Inflammatory macrophage treated with lipopolysaccharide for 4 hours (primary cell): ENCODE results near the gene RXRG.

ENCODE experiments used
- DNase-seq: peaks from one replicate; pipeline ENCODE4 v3.0.0-alpha.2; 2020

Gene RXRG

DNA sequence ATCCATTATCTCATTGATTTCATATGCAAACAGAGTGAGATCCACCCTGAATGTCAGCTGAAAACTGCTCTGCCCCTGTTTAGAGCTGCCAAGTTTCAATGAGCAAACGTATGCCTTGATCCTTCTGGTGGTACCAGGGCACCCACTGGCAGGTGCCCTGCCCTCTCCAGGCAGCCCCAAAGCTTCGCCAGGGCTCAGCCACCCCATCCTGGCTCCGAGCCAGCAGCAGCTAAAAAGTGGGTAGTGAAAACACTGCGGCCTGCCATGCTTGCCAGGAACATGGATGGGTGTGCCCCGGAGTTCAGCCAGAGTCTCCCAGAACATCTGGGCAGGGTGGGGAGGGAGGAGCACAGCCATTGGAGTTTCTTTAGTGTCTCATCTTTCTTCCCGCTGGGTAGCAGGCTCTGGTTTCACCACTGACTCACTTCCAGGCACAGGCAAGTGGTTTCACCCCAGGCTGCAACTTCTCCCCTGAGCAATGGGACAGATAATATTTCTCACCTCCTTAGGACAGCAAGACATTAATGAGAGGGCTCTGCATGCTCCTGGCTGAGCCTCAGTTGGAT lies 80.3 kb downstream of the RXRG start:
- no peak for DNase-seq

DNA sequence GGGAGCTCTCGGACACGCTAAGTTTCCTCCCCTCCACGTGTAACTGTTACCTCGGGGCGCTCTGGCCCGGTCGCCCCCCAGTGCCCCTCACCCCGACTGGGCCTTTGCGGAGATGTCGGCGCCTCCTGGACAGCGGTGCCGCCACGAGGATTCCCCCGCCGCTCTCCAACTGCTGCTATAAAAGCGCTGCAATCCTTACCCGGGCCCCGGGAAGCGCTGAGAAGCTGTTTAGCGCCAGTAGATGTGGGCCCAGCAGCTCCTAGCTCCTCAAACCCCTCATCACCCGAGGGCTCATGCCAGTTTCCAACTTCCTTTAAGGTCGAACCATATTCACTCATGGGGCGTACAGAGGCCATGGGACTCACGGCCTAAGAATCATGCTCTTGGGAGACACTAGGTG lies 88.0 kb downstream of the RXRG start:
- no peak for DNase-seq

DNA sequence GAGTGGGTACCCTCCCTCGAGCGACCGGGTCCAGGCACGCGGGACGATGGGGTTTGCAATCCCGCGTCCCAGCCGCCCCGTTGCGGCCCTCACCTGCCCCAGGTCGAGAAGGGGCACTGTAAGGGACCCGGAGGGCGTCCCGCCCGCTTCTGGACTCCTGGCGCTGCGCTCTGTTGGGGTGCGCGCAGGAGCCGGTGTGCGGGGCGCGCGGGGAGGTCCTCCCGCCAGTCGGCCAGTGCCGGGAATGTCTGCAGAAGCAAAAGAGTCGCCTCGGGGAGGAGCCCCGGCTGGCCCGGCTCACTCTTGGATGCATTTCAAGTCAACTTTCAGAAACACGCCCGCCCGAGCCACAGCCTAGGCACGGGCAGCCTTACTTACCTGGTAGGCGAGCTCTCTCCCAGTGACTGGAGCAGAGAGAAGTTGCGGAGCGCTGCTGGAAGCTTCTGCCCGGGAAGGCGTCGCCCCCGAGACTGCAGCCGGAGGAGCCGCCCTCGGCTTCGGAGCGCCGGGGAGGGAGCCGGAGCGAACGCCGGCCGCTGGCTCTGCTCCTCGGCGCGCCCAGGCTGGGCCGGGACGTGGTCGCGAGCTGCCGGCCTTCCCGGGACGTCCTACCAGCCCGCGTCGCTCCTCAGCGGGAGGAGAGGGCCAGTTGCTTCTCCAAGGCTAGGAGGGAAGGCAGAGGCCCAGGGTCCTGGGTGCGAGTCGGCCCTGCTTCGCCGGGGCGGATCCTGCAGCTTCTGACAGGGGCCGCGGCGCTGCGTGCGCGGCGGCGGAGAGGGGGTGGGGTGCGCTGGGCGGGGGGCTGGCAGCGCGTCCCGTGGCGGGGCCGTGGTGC lies 88.7 kb downstream of the RXRG start, which contains the start of gene LMX1A:
TSS of gene LMX1A (minus strand) at position 739 of the 835 bp plus-strand sequence. CDS start 1,156 bp downstream, outside the sequence.
- DNase-seq, result no peak

DNA sequence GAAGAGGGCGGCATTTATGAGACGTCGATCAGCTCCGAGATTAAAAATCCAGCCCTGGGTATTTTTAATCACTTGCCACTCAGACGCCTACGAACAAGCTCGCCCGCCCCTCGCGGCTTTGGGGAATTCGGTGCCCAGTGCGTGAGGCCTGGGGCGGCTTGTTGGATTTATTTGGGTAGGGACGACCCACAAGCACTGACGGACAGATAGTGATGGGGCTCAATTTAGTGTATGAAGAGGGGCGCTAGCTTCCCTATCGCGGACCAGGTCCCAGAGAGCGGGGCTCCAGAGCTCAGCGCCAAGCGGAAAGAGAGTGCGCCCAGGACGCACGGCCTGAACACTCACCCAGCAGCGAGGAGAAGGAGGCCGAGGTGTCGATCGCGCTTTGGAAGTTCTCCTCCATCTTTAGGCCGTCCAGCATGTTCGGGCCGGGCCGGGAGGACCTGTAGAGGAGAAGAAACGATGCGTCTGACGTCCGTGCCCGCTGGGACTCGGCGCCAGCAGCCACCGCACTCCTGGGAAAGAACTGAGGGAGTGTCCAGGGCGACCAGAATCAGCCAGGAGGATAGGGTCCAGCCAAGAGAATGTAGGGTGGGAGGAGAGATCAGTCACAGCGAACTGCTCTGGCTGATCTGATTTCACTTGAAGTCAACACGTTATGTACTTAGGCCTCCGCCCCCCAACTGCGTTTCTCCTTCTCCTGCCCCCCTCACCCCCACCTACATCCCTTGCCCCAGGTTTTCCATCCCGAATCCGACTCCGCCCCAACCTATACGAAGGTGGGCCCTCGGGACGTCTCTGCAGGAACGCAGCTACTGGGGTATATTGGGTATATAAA lies 89.6 kb downstream of the RXRG start:
- DNase-seq, result no peak

DNA sequence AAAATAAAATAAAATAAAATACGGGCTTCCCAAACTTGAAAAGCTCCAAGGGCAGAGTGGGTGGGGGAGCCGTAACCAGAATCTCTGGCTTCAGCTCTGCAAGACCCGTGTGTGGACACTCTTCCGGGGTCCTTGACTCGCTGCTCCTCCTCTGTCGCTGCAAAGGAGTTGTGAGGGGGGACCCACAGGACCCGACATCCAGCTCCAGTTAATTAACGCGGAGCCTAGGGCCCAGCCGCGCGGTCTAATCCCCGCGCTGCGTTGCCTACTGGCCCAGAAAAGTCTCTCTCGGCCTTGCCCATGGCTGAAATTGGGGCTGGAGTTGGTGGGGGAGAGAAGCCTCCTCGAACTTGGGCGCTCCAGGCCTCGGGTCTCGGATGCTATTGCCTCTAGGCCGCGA lies 90.2 kb downstream of the RXRG start:
- DNase-seq, result no peak

DNA sequence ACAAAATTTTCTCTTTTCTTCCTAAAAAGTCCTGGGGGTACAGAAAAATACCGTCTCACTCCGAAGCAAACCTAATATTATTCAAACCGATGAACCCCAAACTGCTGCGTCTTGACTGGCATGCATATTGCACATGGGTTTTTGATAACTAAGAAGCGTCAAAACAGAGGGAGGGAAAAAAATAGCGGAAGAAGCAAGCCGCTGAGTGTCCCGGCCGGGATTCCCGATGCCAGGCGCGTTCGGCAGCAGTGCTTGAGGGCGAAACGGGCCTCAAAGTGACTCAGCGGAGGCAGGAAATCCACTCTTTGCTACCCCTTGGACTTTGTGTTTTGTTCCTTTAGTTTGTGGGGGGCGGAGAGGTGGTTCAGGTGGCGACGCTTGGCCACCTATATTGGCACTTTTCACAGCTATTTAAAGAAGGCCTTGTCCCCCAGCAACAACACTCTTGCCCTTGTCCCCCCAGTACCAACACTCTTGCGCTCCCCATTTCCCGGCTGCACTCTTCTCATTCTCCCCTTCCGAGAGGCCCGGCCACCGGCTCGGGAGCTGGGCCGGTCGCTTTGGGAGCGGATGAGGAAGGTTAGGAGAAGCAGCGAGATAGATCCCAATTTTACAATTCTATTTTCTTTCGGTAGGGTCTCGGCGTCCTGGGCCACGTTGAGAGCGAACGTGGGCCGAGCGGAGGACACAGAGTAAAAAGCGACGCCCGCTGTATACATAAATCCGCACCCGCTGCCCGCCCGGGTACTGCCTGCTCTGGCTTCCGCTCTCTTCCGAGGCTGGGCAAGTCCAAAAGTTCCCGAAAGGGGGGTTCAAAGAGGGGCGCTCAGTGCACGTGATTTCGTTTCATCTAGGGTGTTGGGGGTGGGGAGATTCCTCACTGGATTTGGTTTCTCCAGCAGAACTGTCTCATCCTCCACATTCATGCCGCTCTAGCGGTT lies 90.9 kb downstream of the RXRG start:
- no peak for DNase-seq

DNA sequence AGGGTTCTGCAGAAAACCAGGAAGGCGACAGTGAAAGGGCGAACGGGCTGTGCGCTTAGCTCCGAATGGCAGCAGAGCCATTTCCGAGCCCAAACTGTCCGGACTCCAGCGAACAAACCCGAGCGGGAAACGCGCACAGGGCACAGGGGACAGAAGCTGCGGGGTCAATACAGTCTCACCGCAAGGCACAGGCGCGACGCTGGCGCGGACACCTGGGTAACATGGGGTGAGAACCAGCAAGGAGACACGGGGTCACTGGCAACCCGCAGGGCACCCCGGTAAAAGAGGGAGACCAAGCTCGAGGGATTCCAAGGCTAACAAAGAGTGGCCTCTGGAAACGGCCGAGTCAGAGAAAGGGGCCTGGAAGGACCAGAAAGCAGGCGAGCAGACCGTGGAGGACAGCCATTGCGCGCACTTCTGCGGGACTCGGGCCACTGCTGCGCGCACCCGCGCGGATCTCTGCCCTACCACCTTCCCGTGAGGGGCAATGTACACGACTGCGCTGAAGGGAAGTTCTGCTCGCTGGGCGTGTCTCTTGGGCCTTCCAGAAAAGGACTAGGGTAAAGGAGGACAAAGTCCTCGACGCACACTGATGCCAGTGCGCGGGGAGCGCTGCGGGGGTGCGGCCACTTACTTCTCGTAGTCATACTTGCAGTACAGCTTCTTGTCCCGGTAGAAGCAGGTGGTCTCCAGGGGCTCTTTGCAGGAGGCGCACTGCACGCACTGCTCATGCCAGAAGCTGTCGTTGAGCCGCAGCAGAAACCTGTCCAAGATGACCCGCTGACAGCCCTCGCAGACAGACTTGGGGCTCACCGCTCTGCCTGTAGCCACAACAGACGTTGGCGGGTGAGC lies 92.3 kb downstream of the RXRG start:
- no peak for DNase-seq

DNA sequence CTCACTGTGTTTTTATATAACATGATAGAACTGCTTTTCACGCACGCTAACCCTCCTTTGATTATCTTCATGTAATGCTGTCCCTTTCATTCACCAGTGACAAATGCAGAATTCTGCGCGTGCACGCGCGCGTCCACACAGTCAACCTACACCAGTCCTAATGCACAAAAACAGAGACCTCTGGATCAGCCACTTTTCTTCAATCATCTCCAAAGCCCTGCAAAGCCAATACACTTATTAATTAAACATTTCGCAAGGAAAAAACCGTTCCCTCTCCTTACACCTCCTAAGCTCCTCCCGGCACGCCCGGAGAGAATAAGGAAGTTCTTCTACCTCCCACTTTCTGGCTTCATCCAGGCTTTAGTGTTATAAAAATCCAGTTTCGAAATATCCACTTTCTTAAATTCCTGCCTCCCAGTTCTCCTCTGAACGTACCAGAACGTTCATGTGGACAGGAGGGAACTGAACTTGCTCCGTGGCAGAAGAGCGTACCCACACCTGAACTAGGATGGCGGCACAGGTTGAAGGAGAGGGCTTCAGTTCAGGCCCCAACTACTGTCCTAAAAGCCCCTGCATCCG lies 93.0 kb downstream of the RXRG start:
- DNase-seq, result peak; percentile 4
